GM19043 (cell line): Measurements from ENCODE around the gene SH3RF1.

Experiments
- ATAC-seq: cut with Tn5 transposase; IDR thresholded peaks from one replicate; pipeline ENCODE4 v1.9.1; 2021; ENCODE audit warnings: low read depth; ENCODE audit not compliant: unreplicated experiment

SH3RF1 gene

DNA sequence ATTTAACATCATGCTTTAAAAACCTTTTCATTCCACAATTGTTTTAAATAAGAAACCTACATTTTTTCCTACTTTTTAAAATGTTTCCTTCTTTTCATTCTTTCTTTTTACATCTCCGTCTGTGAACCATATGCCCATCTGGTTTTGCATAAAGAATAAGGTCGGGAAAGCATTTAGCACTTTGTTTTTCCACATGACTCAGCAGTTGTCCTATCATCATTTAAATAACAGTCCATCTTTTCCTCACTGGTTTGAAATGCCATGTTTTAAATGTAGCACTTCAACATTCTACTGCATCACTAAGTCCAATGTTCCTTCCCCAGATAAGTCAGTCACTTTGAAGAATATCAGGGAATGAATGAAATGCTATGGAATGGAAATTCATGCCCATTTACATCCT, 128.4 kb downstream of the SH3RF1 start:
- no peak for ATAC-seq

GRCh38 chr4:169139021-169139420, 131.7 kb downstream of the SH3RF1 start:
- ATAC-seq = no peak

DNA sequence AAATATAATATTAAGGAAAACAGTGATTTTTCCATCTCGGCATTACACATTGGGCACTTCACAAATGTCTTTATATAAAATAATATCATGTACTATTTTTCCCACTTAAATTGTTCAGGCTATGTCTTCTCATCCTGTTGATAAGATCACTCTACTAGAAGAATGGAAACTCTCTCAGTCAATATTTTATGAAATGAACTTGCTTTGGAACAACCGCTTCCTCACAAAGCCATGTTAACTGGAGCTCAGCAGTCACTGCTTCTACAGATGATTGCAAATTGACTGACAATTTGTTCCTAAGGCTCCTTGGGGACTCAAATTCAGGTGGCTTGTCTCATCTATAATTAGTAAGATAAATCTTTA, 133.2 kb downstream of the SH3RF1 start:
- no peak for ATAC-seq

- ATAC-seq = no peak
These were observed 133.8 kb downstream of the SH3RF1 start for GRCh38 chr4:169136796-169137557.

GRCh38 chr4:169136330-169136729, 134.4 kb downstream of the SH3RF1 start:
- ATAC-seq = no peak

GRCh38 chr4:169135776-169136175, 135.0 kb downstream of the SH3RF1 start:
- ATAC-seq = no peak

- no peak for ATAC-seq
These were observed 136.8 kb downstream of the SH3RF1 start for GRCh38 chr4:169133932-169134331.

- no peak for ATAC-seq
These were observed 138.0 kb downstream of the SH3RF1 start for GRCh38 chr4:169132561-169133305.

- no peak for ATAC-seq
These were observed 139.1 kb downstream of the SH3RF1 start for GRCh38 chr4:169131556-169132208.

- no peak for ATAC-seq
These were observed 141.9 kb downstream of the SH3RF1 start for GRCh38 chr4:169128902-169129301.

GRCh38 chr4:169127314-169127713, 143.4 kb downstream of the SH3RF1 start:
- no peak for ATAC-seq

DNA sequence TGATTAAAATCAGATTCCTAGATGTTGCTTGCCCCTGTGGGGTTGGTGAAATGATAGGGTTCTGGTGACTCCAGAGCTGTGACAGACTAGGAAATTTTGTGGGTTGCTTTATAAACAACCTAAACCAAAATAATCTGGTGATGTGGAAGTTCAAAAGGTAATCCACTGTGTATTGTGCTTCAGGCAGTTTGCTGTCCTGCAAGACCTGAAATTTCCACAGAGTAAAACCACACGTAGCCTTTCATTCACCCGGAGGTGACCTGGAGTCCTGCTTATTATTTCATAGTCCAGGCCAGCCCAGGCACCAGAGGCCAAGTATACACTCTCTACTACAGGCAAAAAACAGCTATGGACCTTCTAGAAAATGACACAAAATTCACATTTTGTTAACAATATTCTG, 146.1 kb downstream of the SH3RF1 start:
- ATAC-seq = no peak

GRCh38 chr4:169122422-169122821, 148.3 kb downstream of the SH3RF1 start:
- no peak for ATAC-seq

GRCh38 chr4:169121861-169122382, 148.8 kb downstream of the SH3RF1 start:
- ATAC-seq = no peak

GRCh38 chr4:169120624-169121023, 150.1 kb downstream of the SH3RF1 start:
- no peak for ATAC-seq

DNA sequence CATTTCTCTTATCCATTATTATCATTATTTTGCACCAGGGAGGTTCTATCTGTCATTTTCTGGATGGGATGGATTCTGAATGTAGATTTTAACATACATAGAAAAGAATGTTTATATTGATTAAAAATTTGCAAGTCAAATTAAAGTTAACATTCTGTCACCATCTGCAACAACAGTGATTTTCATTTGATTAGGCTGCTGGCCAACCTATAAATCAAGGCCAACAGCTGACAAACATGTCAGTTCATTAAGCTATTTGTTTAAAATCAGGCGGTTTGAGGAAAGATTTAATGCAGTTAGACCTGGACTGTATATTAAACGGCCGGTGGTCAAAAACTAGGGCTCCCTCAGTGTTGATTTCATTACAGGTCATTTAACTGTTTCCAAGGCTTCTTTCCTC, 151.2 kb downstream of the SH3RF1 start:
- no peak for ATAC-seq

- no peak for ATAC-seq
These were observed 153.1 kb downstream of the SH3RF1 start for GRCh38 chr4:169117591-169118081.

- no peak for ATAC-seq
These were observed 154.4 kb downstream of the SH3RF1 start for GRCh38 chr4:169116270-169116901.

DNA sequence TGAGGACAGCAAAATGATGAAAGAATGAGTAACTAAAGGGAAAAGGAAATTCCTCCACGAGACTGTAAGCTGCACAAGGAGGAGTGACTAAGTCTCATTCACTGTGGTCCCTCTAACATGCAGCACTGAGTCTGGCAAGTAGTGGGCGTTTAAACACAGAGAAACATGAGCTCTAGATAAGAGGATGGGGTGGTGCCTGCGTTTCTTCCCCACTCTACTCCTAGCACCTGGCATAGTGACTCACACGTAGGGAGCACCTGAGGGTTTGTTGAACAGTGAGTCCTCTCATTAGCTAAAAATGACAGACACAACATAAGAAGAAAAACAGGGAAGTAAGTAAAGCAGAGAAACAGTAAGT, 154.9 kb downstream of the SH3RF1 start:
- no peak for ATAC-seq

DNA sequence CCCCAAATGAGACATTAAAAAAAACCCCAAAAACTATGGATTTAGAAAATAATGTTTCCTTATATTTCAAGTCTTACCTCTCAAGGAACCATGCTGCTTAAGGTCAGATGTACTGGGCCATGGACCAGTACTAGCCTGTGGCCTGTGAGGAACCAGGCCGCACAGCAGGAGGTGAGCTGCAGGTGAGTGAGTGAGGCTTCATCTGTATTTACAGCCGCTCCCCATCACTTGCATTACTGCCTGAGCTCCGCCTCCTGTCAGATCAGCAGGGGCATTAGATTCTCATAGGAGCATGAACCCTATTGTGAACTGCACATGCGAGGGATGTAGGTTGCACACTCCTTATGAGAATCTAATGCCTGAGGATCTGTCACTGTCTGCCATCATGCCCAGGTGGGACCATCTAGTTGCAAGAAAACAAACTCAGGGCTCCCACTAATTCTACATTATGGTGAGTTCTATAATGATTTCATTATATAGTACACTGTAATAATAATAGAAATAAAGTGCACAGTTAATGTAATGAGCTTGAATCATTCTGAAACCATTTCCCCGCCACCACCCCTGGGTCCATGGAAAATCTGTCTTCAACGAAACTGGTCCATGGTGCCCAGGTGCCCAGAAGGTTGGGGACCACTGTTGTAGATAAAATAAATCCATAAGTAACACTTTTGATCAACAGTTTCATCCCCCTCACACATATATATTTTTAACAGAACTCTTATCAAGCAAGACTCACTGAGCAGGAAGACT, 155.4 kb downstream of the SH3RF1 start:
- ATAC-seq = no peak
